OCI-LY1 (cell line): ENCODE measurements around the gene SLC50A1.

ENCODE experiments used
- H2AFZ ChIP-seq: fragments of 200-600 bp; sonication (generic), shearing (Covaris generic); 2 replicates; pipeline ENCODE4 v1.6.0; 2014; ENCODE audit warnings: antibody characterized with exemption, mild to moderate bottlenecking, low read length
- H3F3A ChIP-seq: fragments of 200-600 bp; sonication (generic), shearing (Covaris generic); 2 replicates; pipeline ENCODE4 v1.6.0; 2014; ENCODE audit warnings: mild to moderate bottlenecking, antibody characterized with exemption, low read length, moderate library complexity; ENCODE audit not compliant: insufficient read depth
- H3K27ac ChIP-seq: fragments of 200-600 bp; sonication (generic); 2 replicates; pipeline ENCODE4 v1.5.1; 2014; ENCODE audit warnings: low read length, mixed run types, mild to moderate bottlenecking, low read depth; ENCODE audit not compliant: poor library complexity, severe bottlenecking
- H3K27me3 ChIP-seq: fragments of 200-600 bp; sonication (generic); 2 replicates; pipeline ENCODE4 v1.6.0; 2014; ENCODE audit warnings: antibody characterized with exemption, mild to moderate bottlenecking, low read length, moderate library complexity; ENCODE audit not compliant: insufficient read depth
- H3K36me3 ChIP-seq: fragments of 200-600 bp; sonication (generic); 2 replicates; pipeline ENCODE4 v1.6.1; 2014; ENCODE audit warnings: mild to moderate bottlenecking, antibody characterized with exemption, low read length, moderate library complexity, mixed read lengths; ENCODE audit not compliant: insufficient read depth
- H3K4me1 ChIP-seq: fragments of 200-600 bp; sonication (generic); 2 replicates; pipeline ENCODE4 v1.5.1; 2014; ENCODE audit warnings: mild to moderate bottlenecking, low read length, moderate library complexity; ENCODE audit not compliant: insufficient read depth, severe bottlenecking
- H3K4me2 ChIP-seq: fragments of 200-600 bp; sonication (generic), shearing (Covaris generic); 2 replicates; pipeline ENCODE4 v1.6.1; 2014; ENCODE audit warnings: low read length
- H3K4me3 ChIP-seq: fragments of 200-600 bp; sonication (generic); 2 replicates; pipeline ENCODE4 v1.5.1; 2014; ENCODE audit warnings: low read length, low read depth, mild to moderate bottlenecking, mixed read lengths; ENCODE audit not compliant: poor library complexity, severe bottlenecking
- H3K79me2 ChIP-seq: fragments of 200-600 bp; shearing (Covaris generic); 2 replicates; pipeline ENCODE4 v1.6.1; 2016; ENCODE audit warnings: mixed run types, low read length, mixed read lengths; ENCODE audit not compliant: insufficient read depth
- H3K9ac ChIP-seq: fragments of 200-600 bp; sonication (generic), shearing (Covaris generic); 2 replicates; pipeline ENCODE4 v1.6.1; 2014; ENCODE audit warnings: mild to moderate bottlenecking, low read length, mixed read lengths
- H3K9me2 ChIP-seq: fragments of 200-600 bp; sonication (generic), shearing (Covaris generic); 2 replicates; pipeline ENCODE4 v1.6.1; 2014; ENCODE audit warnings: low read depth, mild to moderate bottlenecking, low read length, mixed read lengths
- H3K9me3 ChIP-seq: fragments of 200-600 bp; shearing (Covaris generic); 2 replicates; pipeline ENCODE4 v1.6.1; 2014; ENCODE audit warnings: low read length, mixed read lengths
- H4K20me1 ChIP-seq: fragments of 200-600 bp; sonication (generic), shearing (Covaris generic); 2 replicates; pipeline ENCODE4 v1.6.0; 2016; ENCODE audit warnings: mild to moderate bottlenecking, low read length; ENCODE audit not compliant: insufficient read depth
- CTCF ChIP-seq: fragments of 200-600 bp; sonication (generic), shearing (Covaris generic); IDR thresholded peaks from 2 replicates; pipeline ENCODE4 v1.5.1; 2017; ENCODE audit warnings: mild to moderate bottlenecking, antibody characterized with exemption, low read length, moderate library complexity, mixed read lengths
- EZH2 ChIP-seq: fragments of 200-600 bp; sonication (generic), shearing (Covaris generic); IDR thresholded peaks from 2 replicates; pipeline ENCODE4 v1.8.0; 2017; ENCODE audit warnings: borderline replicate concordance, mixed run types, mild to moderate bottlenecking, antibody characterized with exemption, low read length, moderate library complexity, mixed read lengths

SLC50A1 gene

GRCh38 chr1:155124503-155125463 is 10.9 kb upstream of the SLC50A1 start:
- H3K79me2 ChIP-seq: no peaks in the 10 kb centered on the region
- no peaks in the 10 kb centered on the region for H3K9me2 ChIP-seq
- H3K9ac ChIP-seq: no peak overlapping the region
- H3F3A ChIP-seq: no peaks in the 10 kb centered on the region
- H4K20me1 ChIP-seq: no peaks in the 10 kb centered on the region
- no peak overlapping the region for H2AFZ ChIP-seq
- no peak overlapping the region for H3K27ac ChIP-seq
- H3K27me3 ChIP-seq: 0 out of 2 replicates have a peak, but pooled peaks cover 8% of the 10 kb centered on the region
- H3K4me2 ChIP-seq: no peak overlapping the region
- H3K4me1 ChIP-seq: peaks cover 16% of the 10 kb centered on the region
- H3K36me3 ChIP-seq: no peaks in the 10 kb centered on the region
- no peak for TF ChIP-seq CTCF
- TF ChIP-seq EZH2: no peak
- H3K9me3 ChIP-seq: no peaks in the 10 kb centered on the region
- H3K4me3 ChIP-seq: no peak overlapping the region

- Histone ChIP-seq H3K27me3 (0 out of 2 replicates have a peak, but pooled peaks cover 8% of the 10 kb centered on the region), H3K4me1 (peaks cover 16% of the 10 kb centered on the region), H3K27ac (no peak overlapping the region), H3K4me3 (no peak overlapping the region), H3K9me2 (no peaks in the 10 kb centered on the region), H3K9me3 (no peaks in the 10 kb centered on the region), H2AFZ (no peak overlapping the region), H3K79me2 (no peaks in the 10 kb centered on the region), H3F3A (no peaks in the 10 kb centered on the region), H3K4me2 (no peak overlapping the region), H4K20me1 (no peaks in the 10 kb centered on the region), H3K9ac (no peak overlapping the region), H3K36me3 (no peaks in the 10 kb centered on the region)
- TF ChIP-seq EZH2 (no peak), CTCF (no peak)
Measured at GRCh38 chr1:155125511-155125945, 10.1 kb upstream of the SLC50A1 start.

GRCh38 chr1:155125946-155126555 is 9.6 kb upstream of the SLC50A1 start:
- Histone ChIP-seq H3K27ac (no peak overlapping the region), H3K36me3 (no peaks in the 10 kb centered on the region), H3K9me2 (no peaks in the 10 kb centered on the region), H3K4me2 (no peak overlapping the region), H3K27me3 (0 out of 2 replicates have a peak, but pooled peaks cover 8% of the 10 kb centered on the region), H3F3A (no peaks in the 10 kb centered on the region), H3K9ac (no peak overlapping the region), H3K9me3 (no peaks in the 10 kb centered on the region), H2AFZ (no peak overlapping the region), H4K20me1 (no peaks in the 10 kb centered on the region), H3K4me3 (no peak overlapping the region), H3K4me1 (peaks cover 16% of the 10 kb centered on the region), H3K79me2 (no peaks in the 10 kb centered on the region)
- TF ChIP-seq EZH2: no peak
- TF ChIP-seq CTCF: no peak
